ENCODE data around the gene TMEM184C.

GRCh38 chr4:147645099-147645498, 27.9 kb downstream of the TMEM184C start:
- TF ChIP-seq, protein P1, sequence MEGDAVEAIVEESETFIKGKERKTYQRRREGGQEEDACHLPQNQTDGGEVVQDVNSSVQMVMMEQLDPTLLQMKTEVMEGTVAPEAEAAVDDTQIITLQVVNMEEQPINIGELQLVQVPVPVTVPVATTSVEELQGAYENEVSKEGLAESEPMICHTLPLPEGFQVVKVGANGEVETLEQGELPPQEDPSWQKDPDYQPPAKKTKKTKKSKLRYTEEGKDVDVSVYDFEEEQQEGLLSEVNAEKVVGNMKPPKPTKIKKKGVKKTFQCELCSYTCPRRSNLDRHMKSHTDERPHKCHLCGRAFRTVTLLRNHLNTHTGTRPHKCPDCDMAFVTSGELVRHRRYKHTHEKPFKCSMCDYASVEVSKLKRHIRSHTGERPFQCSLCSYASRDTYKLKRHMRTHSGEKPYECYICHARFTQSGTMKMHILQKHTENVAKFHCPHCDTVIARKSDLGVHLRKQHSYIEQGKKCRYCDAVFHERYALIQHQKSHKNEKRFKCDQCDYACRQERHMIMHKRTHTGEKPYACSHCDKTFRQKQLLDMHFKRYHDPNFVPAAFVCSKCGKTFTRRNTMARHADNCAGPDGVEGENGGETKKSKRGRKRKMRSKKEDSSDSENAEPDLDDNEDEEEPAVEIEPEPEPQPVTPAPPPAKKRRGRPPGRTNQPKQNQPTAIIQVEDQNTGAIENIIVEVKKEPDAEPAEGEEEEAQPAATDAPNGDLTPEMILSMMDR (IDR thresholded peaks at IDR 0.05): no peak
- TF ChIP-seq POLR2A (IDR thresholded peaks at IDR 0.05) (no peak), POLR2AphosphoS5 (IDR thresholded peaks at IDR 0.05; ENCODE audit: insufficient read depth in 1 of 2, low read depth in 1 of 2) (no peak)

Measured in vagina (tissue), 2 donors.